NT2/D1 (cell line): ENCODE measurements around the gene HOMER2.

Experiments used
- SUZ12 ChIP-seq: IDR thresholded peaks from 2 replicates; pipeline ENCODE4 v1.6.1; 2011; ENCODE audit not compliant: insufficient read length, insufficient read depth; ENCODE audit errors: extremely low read depth
- YY1 ChIP-seq: IDR thresholded peaks from 2 replicates; pipeline ENCODE4 v1.6.1; 2011; ENCODE audit not compliant: insufficient read length, insufficient read depth
- ZNF274 ChIP-seq: IDR thresholded peaks from 2 replicates; pipeline ENCODE4 v1.6.1; 2011; ENCODE audit warnings: mild to moderate bottlenecking, low read depth, low read length

- TF ChIP-seq ZNF274: no peak
- TF ChIP-seq YY1: no peak
- no peak for TF ChIP-seq SUZ12
Observed at GRCh38 chr15:82914396-82914795, 38.1 kb downstream of the HOMER2 start.
